ENCODE data around the gene NFE2L2. TPM values are rescaled to one million over a fixed set of nuclear protein-coding genes. Genes with fewer than 3 reads are reported as not detected.

The NFE2L2 gene
- total and polyA plus RNA-seq, 4 donors, result 83.4 to 131 (median 102) TPM

DNA sequence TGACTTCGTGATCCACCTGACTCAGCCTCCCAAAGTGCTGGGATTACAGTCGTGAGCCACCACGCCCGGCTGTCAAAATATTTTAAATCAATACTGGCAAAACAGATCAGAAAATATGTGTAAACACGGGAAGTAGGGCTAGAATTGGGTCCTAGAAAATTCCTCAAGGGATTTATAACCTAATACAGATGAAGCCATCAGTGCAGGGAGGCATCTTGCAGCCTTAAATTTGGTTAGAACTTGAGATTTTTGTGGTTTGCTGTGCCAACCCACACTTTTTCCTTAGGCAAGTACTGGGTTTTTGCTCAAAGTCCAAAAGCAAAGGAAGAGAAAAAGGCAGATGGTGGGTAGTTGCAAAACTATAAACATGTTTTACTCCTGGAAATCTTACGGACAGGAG is 33.7 kb upstream of the NFE2L2 start:
- intact Hi-C loops (cut with DNase I), result loop anchor here in 1 of 2 donors (5.0 to 10.0 kb wide), 2 partner anchors 34 to 133 kb away; no protein-coding TSS in a partner anchor
- ATAC-seq (ENCODE audit: low FRiP score) (no peak), DNase-seq (no peak)
- WGBS, 2 donors, result 74 to 77% methylated on average over 6 of the region's 6 CpGs
- Histone ChIP-seq H3K4me1 (ENCODE audit: control insufficient read depth in 1 of 2, insufficient read depth in 2 of 2, low read length in 2 of 2) (no peaks in the 10 kb centered on the region), H3K27ac (ENCODE audit: low read depth in 1 of 2, low read length in 2 of 2) (no peak overlapping the region), H3K4me3 (ENCODE audit: low read length in 2 of 2) (no peak overlapping the region), H3K27me3 (ENCODE audit: control insufficient read depth in 1 of 2, insufficient read depth in 2 of 2, low read length in 1 of 2) (no peaks in the 10 kb centered on the region), H3K9me3 (ENCODE audit: control insufficient read depth, low read length) (no peaks in the 10 kb centered on the region), H3K36me3 (ENCODE audit: control insufficient read depth in 1 of 2, insufficient read depth in 2 of 2, low read length in 1 of 2) (no peaks in the 10 kb centered on the region)

DNA sequence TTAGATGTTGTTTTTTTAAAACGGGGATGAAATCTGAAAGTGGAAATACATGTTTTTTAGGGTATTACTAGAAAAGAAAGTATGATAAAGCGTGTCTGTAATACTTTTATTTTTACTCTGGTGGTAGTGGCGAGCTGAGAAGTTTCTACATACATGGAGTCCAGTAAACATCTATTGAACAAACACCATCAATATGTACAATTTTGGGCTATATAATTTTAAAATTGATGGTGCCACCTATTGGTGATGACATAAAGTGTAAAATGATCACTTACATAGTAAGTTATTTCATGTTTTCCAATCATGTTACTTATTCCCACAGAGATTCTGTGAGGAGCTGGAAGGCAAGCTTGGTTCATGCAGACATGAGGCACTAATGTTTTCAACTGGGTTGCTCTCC is 31.5 kb upstream of the NFE2L2 start:
- 9 to 14% methylated on average over 3 of the region's 3 CpGs for WGBS, 2 donors
- intact Hi-C loops (cut with DNase I), result loop anchor here (2.0 to 10.0 kb wide), 3 partner anchors 36 to 131 kb away; no protein-coding TSS in a partner anchor
- peak overlapping the region in 1 of 2 donors; percentile 69 for H3K4me3 ChIP-seq (ENCODE audit: low read length in 2 of 2)
- no peaks in the 10 kb centered on the region for H3K4me1 ChIP-seq (ENCODE audit: control insufficient read depth in 1 of 2, insufficient read depth in 2 of 2, low read length in 2 of 2)
- ATAC-seq (ENCODE audit: low FRiP score), result peak; percentile 56
- DNase-seq, result no peak
- no peaks in the 10 kb centered on the region for H3K27me3 ChIP-seq (ENCODE audit: control insufficient read depth in 1 of 2, insufficient read depth in 2 of 2, low read length in 1 of 2)
- H3K9me3 ChIP-seq (ENCODE audit: control insufficient read depth, low read length), result no peaks in the 10 kb centered on the region
- no peak overlapping the region for H3K27ac ChIP-seq (ENCODE audit: low read depth in 1 of 2, low read length in 2 of 2)
- H3K36me3 ChIP-seq (ENCODE audit: control insufficient read depth in 1 of 2, insufficient read depth in 2 of 2, low read length in 1 of 2), result no peaks in the 10 kb centered on the region

DNA sequence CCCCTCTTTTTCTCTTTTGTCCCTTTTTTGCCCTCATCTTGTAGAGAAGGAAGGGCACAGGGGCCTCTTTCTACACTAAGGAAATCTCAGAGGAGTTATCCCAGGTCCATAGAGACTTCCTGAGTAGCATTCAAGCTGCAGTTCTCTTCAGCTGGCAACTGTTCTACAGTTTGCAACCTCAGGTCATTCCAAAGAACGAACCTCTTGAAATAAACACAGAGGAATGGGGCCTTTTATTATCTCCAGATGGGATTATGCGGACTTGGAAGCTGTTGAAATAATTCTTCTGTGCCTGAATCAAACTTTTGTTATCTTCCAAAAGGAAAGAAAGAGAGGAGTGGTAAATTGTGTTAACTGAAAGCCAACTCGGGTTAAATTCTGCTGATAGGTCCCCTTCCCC is 31.0 kb upstream of the NFE2L2 start:
- 4 to 10% methylated on average over 3 of the region's 3 CpGs for WGBS, 2 donors
- ATAC-seq (ENCODE audit: low FRiP score) (peak; percentile 76), DNase-seq (no peak)
- no peaks in the 10 kb centered on the region for H3K36me3 ChIP-seq (ENCODE audit: control insufficient read depth in 1 of 2, insufficient read depth in 2 of 2, low read length in 1 of 2)
- intact Hi-C loops (cut with DNase I), result loop anchor here in 1 of 2 donors (1.0 to 10.0 kb wide), 3 partner anchors 31 to 131 kb away; partner anchors contain the start of gene NFE2L2
- peak overlapping the region; percentile 26 to 69 for H3K4me3 ChIP-seq (ENCODE audit: low read length in 2 of 2)
- H3K27me3 ChIP-seq (ENCODE audit: control insufficient read depth in 1 of 2, insufficient read depth in 2 of 2, low read length in 1 of 2), result no peaks in the 10 kb centered on the region
- H3K27ac ChIP-seq (ENCODE audit: low read depth in 1 of 2, low read length in 2 of 2), result peak overlapping the region in 1 of 2 donors; percentile 26
- no peaks in the 10 kb centered on the region for H3K4me1 ChIP-seq (ENCODE audit: control insufficient read depth in 1 of 2, insufficient read depth in 2 of 2, low read length in 2 of 2)
- no peaks in the 10 kb centered on the region for H3K9me3 ChIP-seq (ENCODE audit: control insufficient read depth, low read length)

DNA sequence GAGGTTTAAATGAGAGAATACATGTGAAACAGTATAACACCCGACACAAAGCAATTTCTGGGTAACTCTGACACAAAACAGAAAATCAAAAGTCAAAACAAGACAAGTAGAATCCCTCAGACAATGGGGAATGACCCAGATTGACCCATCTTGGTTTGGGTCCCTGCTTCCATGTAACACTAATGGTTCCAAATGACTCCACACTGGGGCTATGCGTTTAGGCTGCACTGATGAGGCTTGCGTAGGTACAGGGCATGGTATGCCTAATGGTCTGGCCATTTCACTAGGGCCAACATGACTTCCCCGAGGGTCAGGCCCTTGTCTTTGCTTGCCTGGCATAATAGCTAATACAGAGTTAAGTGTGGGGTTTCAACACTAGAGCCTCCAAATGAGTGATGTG is 27.2 kb upstream of the NFE2L2 start:
- Histone ChIP-seq H3K9me3 (ENCODE audit: control insufficient read depth, low read length) (no peaks in the 10 kb centered on the region), H3K4me3 (ENCODE audit: low read length in 2 of 2) (no peak overlapping the region), H3K36me3 (ENCODE audit: control insufficient read depth in 1 of 2, insufficient read depth in 2 of 2, low read length in 1 of 2) (no peaks in the 10 kb centered on the region), H3K4me1 (ENCODE audit: control insufficient read depth in 1 of 2, insufficient read depth in 2 of 2, low read length in 2 of 2) (no peaks in the 10 kb centered on the region), H3K27ac (ENCODE audit: low read depth in 1 of 2, low read length in 2 of 2) (no peak overlapping the region), H3K27me3 (ENCODE audit: control insufficient read depth in 1 of 2, insufficient read depth in 2 of 2, low read length in 1 of 2) (no peaks in the 10 kb centered on the region)
- DNase-seq (no peak), ATAC-seq (ENCODE audit: low FRiP score) (no peak)
- 93 to 96% methylated on average over 4 of the region's 4 CpGs for WGBS, 2 donors
- intact Hi-C loops (cut with DNase I), result loop anchor here in 1 of 2 donors (10.0 kb wide), 1 partner anchor 127 kb away; no protein-coding TSS in a partner anchor

DNA sequence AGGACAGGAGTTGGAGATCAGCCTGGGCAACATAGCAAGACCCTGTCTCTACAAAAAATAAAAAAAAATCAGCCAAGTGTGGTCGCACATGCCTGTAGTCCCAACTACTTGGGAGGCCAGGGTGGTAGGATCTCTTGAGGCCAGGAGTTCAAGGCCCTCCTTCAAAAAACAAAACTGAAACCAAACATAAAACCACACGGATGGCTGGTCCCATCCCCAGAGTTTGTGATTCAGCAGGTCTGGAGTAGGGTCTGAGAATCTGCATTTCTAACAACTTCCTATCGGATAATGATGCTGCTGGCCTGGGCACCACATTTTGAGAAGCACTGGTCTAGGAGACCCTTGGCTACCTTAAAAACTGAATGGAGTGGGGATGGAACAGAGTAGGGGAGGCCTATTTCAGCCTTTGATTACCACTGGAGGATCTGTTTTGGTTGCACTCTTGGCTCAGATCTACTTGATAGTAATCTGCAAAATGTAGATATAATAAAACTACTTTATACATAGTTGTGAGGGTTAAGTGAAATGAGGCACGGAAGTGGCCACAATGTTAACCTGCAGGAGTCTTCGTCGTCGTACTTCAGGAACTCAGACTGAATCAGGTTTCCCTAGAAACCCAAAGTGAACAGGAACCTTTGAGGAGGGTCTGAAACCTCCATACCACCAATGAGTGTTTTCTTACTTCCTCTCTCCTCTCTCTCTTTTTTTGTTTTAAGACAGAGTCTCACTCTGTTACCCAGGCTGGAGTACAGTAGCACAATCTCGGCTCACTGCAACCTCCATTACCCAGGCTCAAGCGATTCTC is 25.5 kb upstream of the NFE2L2 start:
- no peak overlapping the region for H3K4me3 ChIP-seq (ENCODE audit: low read length in 2 of 2)
- ATAC-seq (ENCODE audit: low FRiP score) (no peak), DNase-seq (no peak)
- no peaks in the 10 kb centered on the region for H3K9me3 ChIP-seq (ENCODE audit: control insufficient read depth, low read length)
- no peaks in the 10 kb centered on the region for H3K27me3 ChIP-seq (ENCODE audit: control insufficient read depth in 1 of 2, insufficient read depth in 2 of 2, low read length in 1 of 2)
- 71 to 83% methylated on average over 9 of the region's 9 CpGs for WGBS, 2 donors
- intact Hi-C loops (cut with DNase I), result loop anchor here in 1 of 2 donors (10.0 kb wide), 1 partner anchor 125 kb away; no protein-coding TSS in a partner anchor
- H3K36me3 ChIP-seq (ENCODE audit: control insufficient read depth in 1 of 2, insufficient read depth in 2 of 2, low read length in 1 of 2), result no peaks in the 10 kb centered on the region
- no peak overlapping the region for H3K27ac ChIP-seq (ENCODE audit: low read depth in 1 of 2, low read length in 2 of 2)
- peaks cover 0 to 5% of the 10 kb centered on the region in 2 donors for H3K4me1 ChIP-seq (ENCODE audit: control insufficient read depth in 1 of 2, insufficient read depth in 2 of 2, low read length in 2 of 2)

DNA sequence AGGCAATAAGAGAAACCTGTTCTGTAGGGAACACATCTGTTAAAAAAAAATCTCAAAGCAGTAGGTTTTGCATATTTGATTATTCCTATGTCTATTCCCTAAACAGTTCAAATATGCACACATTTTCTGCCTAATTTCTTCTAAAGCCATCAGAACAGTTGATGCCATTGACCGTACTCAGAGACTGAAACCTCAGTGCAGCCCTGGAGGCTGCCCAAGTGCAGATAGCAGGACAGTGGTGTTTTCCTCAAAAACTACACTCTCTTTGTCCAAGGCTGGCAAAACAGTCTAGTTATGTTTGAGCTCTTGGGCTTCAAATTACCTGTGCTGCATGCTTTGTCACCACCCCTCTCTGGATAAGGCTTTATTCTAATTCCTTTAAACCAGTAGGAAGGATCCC is 23.3 kb upstream of the NFE2L2 start:
- H3K4me1 ChIP-seq (ENCODE audit: control insufficient read depth in 1 of 2, insufficient read depth in 2 of 2, low read length in 2 of 2), result peaks cover 2 to 5% of the 10 kb centered on the region in 2 donors
- H3K27ac ChIP-seq (ENCODE audit: low read depth in 1 of 2, low read length in 2 of 2), result no peak overlapping the region
- no peaks in the 10 kb centered on the region for H3K27me3 ChIP-seq (ENCODE audit: control insufficient read depth in 1 of 2, insufficient read depth in 2 of 2, low read length in 1 of 2)
- H3K9me3 ChIP-seq (ENCODE audit: control insufficient read depth, low read length), result no peaks in the 10 kb centered on the region
- DNase-seq, result no peak
- no peak for ATAC-seq (ENCODE audit: low FRiP score)
- H3K4me3 ChIP-seq (ENCODE audit: low read length in 2 of 2), result no peak overlapping the region
- intact Hi-C loops (cut with DNase I), result no loop called here
- 96 to 100% methylated on average over 1 of the region's 1 CpG for WGBS, 2 donors
- no peaks in the 10 kb centered on the region for H3K36me3 ChIP-seq (ENCODE audit: control insufficient read depth in 1 of 2, insufficient read depth in 2 of 2, low read length in 1 of 2)

DNA sequence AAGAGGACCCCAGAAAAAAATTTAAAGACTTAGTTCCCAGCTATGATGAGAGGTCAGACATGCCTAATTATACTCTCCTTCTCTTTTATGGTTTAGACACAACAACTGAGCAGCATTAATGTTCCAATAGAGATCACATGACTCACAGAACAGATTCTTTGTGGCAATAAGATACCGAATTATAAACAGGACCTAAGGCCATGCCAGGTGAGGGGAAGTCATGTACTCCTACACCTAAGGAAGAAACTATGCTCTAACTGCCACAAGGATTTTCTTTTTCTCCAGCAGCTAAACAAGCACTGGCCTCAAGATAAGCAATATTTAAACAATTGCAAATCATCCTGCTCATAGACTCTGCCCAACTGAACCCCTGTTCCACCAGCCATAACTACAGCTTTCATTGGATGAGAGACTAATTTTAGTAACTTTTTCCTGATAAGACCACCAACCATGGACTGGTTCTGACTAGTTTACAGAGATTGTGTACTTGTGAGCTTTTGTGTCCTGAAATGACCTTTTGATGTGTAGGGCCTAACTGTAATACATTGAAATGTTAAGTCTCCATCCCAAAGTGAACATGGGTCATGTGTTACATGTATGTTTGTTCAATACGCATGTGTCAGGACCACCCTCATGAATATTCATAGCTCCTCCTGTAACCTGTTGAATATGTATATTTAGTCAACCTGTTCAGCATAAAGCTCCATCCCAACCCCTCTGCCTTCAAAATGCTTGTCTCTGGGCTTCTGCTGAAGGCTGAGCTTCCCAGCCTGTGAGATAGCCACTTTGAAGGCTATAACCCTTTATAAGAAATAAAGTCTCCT is 21.6 kb upstream of the NFE2L2 start:
- ATAC-seq (ENCODE audit: low FRiP score), result no peak
- WGBS, 2 donors, result 72 to 83% methylated on average over 2 of the region's 2 CpGs
- DNase-seq, result no peak
- H3K36me3 ChIP-seq (ENCODE audit: control insufficient read depth in 1 of 2, insufficient read depth in 2 of 2, low read length in 1 of 2), result no peaks in the 10 kb centered on the region
- intact Hi-C loops (cut with DNase I), result no loop called here
- no peak overlapping the region for H3K4me3 ChIP-seq (ENCODE audit: low read length in 2 of 2)
- no peaks in the 10 kb centered on the region for H3K9me3 ChIP-seq (ENCODE audit: control insufficient read depth, low read length)
- peaks cover 7 to 10% of the 10 kb centered on the region in 2 donors for H3K4me1 ChIP-seq (ENCODE audit: control insufficient read depth in 1 of 2, insufficient read depth in 2 of 2, low read length in 2 of 2)
- H3K27me3 ChIP-seq (ENCODE audit: control insufficient read depth in 1 of 2, insufficient read depth in 2 of 2, low read length in 1 of 2), result no peaks in the 10 kb centered on the region
- H3K27ac ChIP-seq (ENCODE audit: low read depth in 1 of 2, low read length in 2 of 2), result no peak overlapping the region

DNA sequence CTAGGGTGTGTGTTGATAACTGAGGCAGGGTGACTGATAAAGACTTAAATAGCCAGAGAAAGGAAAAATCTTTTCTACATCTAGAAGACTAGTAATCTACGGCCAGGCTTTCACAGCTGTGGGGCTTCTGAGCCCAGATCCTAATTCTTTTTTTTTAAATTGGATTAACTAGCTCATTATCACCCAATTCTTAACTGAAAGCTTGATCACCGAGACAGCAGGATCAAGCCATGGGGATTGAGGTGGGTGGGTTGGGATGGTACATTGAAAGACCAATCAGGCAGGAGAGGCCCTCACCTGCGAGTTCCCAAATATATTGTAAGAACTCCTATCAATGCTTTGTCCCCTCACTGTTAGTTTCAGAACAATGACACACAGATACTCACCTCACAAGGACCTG is 20.0 kb upstream of the NFE2L2 start:
- H3K9me3 ChIP-seq (ENCODE audit: control insufficient read depth, low read length), result no peaks in the 10 kb centered on the region
- 97 to 100% methylated on average over 3 of the region's 3 CpGs for WGBS, 2 donors
- H3K27me3 ChIP-seq (ENCODE audit: control insufficient read depth in 1 of 2, insufficient read depth in 2 of 2, low read length in 1 of 2), result no peaks in the 10 kb centered on the region
- no peak for DNase-seq
- no peaks in the 10 kb centered on the region for H3K36me3 ChIP-seq (ENCODE audit: control insufficient read depth in 1 of 2, insufficient read depth in 2 of 2, low read length in 1 of 2)
- H3K27ac ChIP-seq (ENCODE audit: low read depth in 1 of 2, low read length in 2 of 2), result no peak overlapping the region
- intact Hi-C loops (cut with DNase I), result loop anchor here in 1 of 2 donors (5.0 kb wide), 1 partner anchor 33 kb away; no protein-coding TSS in a partner anchor
- no peak overlapping the region for H3K4me3 ChIP-seq (ENCODE audit: low read length in 2 of 2)
- ATAC-seq (ENCODE audit: low FRiP score), result no peak
- peaks cover 7 to 15% of the 10 kb centered on the region in 2 donors for H3K4me1 ChIP-seq (ENCODE audit: control insufficient read depth in 1 of 2, insufficient read depth in 2 of 2, low read length in 2 of 2)

All from aorta (tissue), 5 donors.